Central memory CD8-positive, alpha-beta T cell (primary cell): ENCODE measurements around the gene MCOLN3.

Experiments used
- ATAC-seq: fragments of 150-1000 bp; cut with Tn5 transposase; replicated peaks from 2 replicates; pipeline ENCODE4 v1.10.0; 2022; ENCODE audit warnings: mild to moderate bottlenecking, moderate FRiP score, moderate number of reproducible peaks; ENCODE audit not compliant: poor library complexity, severe bottlenecking; ENCODE audit errors: extremely low read depth
- DNase-seq, 2 donors: peaks; one replicate each; pipeline ENCODE4 v3.0.0; 2021; ENCODE audit warnings: low spot score in 2 of 2
- H3K27ac Mint-ChIP-seq: one replicate; pipeline ENCODE4 v1.8.0; 2022; ENCODE audit warnings: low read depth, mild to moderate bottlenecking, moderate library complexity, mixed read lengths
- H3K27me3 Mint-ChIP-seq: one replicate; pipeline ENCODE4 v1.8.0; 2022; ENCODE audit warnings: mixed read lengths
- H3K36me3 Mint-ChIP-seq: one replicate; pipeline ENCODE4 v1.8.0; 2022; ENCODE audit warnings: mild to moderate bottlenecking, moderate library complexity, mixed read lengths; ENCODE audit not compliant: insufficient read depth
- H3K4me1 Mint-ChIP-seq: one replicate; pipeline ENCODE4 v1.8.0; 2022; ENCODE audit warnings: mixed read lengths
- H3K4me3 Mint-ChIP-seq: one replicate; pipeline ENCODE4 v1.8.0; 2022; ENCODE audit warnings: mild to moderate bottlenecking, moderate library complexity, mixed read lengths
- H3K9me3 Mint-ChIP-seq: one replicate; pipeline ENCODE4 v1.8.0; 2022; ENCODE audit warnings: mixed read lengths

MCOLN3 gene

DNA sequence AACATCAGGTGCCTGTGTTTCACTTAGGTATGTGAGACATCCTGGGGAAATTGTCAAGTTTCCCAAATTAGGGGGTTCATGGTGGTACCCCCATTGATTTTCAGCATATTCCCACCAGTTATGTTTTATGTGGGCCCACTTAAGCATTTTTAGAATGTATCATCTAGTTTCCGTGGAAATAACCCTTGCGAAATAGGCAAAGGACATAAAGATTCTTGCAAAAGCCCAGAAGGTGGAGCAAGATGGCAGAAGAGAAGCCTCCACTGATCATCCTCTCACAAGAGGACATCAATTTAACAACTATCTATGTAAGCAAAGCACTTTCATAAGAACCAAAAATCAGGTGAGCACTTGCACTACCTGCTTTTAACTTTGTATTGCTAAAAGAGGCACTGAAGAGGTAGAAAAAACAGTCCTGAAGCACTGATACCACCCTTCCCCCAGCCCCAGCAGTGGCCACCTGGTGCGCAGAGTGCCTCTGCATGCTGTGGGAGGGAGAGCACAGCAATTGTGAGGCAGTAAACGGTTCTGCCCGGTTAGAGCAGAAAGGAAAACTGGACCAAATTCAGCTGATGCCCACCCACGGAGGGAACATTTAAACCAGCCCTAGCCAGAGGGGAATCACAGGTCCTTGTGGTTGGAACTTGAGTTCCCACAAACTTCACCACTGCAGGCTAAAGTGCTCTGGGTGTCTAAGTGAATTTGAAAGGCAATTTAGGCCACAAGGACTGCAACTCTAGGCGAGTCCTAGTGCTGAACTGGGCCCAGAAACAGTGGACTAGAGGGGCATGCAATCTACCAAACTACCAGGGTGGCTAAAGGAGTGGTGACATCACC lies 74.6 kb downstream of the MCOLN3 start:
- H3K27ac Mint-ChIP-seq, result no peak overlapping the region
- H3K9me3 Mint-ChIP-seq, result no peaks in the 10 kb centered on the region
- ATAC-seq, result peak; percentile 21
- H3K4me1 Mint-ChIP-seq, result peaks cover 78% of the 10 kb centered on the region
- no peaks in the 10 kb centered on the region for H3K27me3 Mint-ChIP-seq
- peaks cover 6% of the 10 kb centered on the region for H3K36me3 Mint-ChIP-seq
- H3K4me3 Mint-ChIP-seq, result no peak overlapping the region
- no peak for DNase-seq

DNA sequence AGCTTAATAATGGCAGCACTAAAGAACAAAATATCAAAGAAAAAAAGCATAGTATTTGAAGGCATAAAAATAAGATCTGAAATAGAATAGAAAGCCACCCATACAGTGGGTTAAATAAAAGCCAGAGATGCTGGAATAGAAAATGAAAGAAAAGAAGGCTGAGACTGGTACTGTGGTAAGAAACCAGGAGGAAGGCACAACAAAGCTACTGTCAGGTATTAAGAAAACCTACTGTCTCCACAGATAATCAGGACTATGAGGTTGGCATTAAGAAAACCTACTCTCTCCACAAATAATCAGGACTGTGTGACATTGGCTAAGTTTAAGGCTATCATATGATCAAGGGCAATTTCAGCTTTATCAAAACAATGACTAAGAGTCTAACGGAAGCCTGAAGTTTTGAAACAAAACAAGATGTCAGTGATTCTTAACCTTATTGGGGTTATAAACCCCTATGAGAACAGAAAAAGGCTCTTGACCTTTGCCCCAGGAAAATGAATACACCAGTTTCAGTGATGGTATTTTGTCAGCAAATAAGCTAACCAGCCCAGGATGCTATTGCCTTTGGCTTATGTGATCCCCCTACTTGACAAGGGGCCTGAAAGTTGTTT lies 75.8 kb downstream of the MCOLN3 start:
- peaks cover 6% of the 10 kb centered on the region for H3K36me3 Mint-ChIP-seq
- ATAC-seq (peak; percentile 40), DNase-seq (no peak)
- no peaks in the 10 kb centered on the region for H3K27me3 Mint-ChIP-seq
- H3K9me3 Mint-ChIP-seq, result no peaks in the 10 kb centered on the region
- peak overlapping the region; percentile 83 for H3K27ac Mint-ChIP-seq
- peak overlapping the region; percentile 54 for H3K4me3 Mint-ChIP-seq
- peaks cover 69% of the 10 kb centered on the region for H3K4me1 Mint-ChIP-seq

DNA sequence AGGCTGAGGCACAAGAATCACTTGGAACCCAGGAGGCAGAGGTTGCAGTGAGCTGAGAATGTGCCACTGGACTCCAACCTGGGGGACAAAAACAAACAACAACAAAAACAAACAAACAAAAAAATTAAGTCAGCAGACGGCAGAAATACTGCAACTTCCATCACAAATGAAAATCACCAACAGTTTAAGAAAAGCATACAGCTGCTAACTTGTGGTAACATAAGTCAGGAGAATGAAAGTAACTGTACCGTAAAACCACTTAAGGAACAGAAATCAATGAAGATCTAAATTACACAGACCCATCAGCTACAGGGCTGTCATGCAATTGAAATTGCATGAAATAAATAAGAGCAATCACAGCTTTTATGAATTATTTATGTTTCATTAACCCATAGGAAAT lies 76.3 kb downstream of the MCOLN3 start:
- Mint-ChIP-seq H3K4me1 (peaks cover 65% of the 10 kb centered on the region), H3K4me3 (peak overlapping the region; percentile 54), H3K9me3 (no peaks in the 10 kb centered on the region), H3K27ac (peak overlapping the region; percentile 83), H3K27me3 (no peaks in the 10 kb centered on the region), H3K36me3 (peaks cover 6% of the 10 kb centered on the region)
- no peak for DNase-seq
- ATAC-seq, result no peak

DNA sequence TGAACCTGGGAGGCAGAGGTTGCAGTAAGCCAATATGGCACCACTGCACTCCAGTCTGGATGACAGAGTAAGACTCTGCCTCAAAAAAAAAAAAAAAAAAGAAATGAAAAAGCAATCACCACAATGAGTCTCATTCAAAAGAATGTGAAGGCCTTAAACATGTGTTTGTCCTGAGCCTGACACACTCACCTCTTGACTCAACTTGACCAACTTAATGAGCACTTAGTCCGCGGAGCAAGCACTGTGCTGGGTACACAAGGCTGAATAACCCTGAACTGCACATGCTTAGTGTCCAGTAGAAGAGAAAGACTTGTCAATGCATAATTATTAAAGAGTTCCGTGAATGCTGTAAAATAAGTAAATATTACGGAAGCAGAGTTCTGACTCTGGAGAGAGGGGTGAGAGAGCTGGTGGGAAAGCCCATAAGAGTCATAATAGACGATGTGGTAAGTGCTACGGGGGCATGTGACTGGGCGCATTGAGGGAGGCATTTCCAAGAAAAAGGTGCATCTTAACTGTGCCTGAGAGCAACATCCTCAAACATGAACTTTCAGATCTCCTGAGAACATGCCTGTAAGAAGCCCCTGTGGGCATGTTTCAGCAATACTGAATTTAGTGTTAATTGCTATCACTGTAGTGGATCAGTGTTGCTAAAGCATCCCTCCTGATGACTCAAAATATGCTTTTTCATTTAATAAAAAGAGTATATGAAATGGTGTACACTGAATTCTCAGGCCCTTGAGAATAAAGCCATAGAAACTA lies 78.6 kb downstream of the MCOLN3 start:
- no peaks in the 10 kb centered on the region for H3K27me3 Mint-ChIP-seq
- ATAC-seq, result peak; percentile 18
- no peak for DNase-seq
- H3K27ac Mint-ChIP-seq, result peak overlapping the region; percentile 70
- H3K4me3 Mint-ChIP-seq, result no peak overlapping the region
- H3K9me3 Mint-ChIP-seq, result no peaks in the 10 kb centered on the region
- peaks cover 48% of the 10 kb centered on the region for H3K4me1 Mint-ChIP-seq
- H3K36me3 Mint-ChIP-seq, result peaks cover 6% of the 10 kb centered on the region

DNA sequence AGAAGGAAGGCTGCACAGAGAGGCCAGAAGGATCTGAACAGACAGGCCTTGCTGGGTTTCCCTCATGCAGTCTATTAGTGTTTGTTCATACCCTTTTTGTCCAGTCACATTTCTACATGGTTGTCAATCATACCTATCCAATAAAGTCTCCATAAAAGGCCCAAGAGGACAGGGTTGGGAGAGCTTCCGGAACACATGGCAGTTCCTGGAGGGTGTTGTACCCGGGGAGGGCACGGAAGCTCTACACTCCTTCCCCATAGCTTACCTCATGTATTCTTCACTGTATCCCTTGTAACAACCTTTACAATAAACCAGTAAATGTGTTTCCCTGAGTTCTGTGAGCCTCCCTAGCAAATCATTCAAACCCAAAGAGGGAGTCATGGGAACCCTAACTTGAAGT lies 79.4 kb downstream of the MCOLN3 start:
- H3K27ac Mint-ChIP-seq, result peak overlapping the region; percentile 77
- H3K4me3 Mint-ChIP-seq, result no peak overlapping the region
- ATAC-seq (no peak), DNase-seq (no peak)
- H3K36me3 Mint-ChIP-seq, result peaks cover 6% of the 10 kb centered on the region
- H3K27me3 Mint-ChIP-seq, result no peaks in the 10 kb centered on the region
- H3K9me3 Mint-ChIP-seq, result no peaks in the 10 kb centered on the region
- peaks cover 40% of the 10 kb centered on the region for H3K4me1 Mint-ChIP-seq

DNA sequence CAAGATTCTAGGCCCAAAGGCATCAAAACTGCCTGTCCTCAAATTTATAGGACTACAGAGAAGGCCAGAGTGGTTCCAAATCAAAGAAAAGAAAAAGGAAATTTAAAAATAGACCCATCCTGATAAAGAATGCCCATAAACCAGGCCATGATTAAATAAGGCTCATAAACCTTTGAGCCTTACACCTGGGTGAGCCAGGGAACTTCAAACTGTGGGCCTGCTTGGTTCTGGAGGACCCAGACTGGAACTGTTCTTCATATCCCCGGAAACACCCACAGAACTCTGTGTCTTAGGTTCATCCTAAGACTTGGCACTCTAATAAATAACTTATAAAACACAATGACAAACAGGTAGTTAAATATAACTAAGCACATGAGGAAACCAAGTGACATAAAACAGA lies 80.2 kb downstream of the MCOLN3 start:
- no peaks in the 10 kb centered on the region for H3K9me3 Mint-ChIP-seq
- ATAC-seq (no peak), DNase-seq (no peak)
- H3K36me3 Mint-ChIP-seq, result peaks cover 6% of the 10 kb centered on the region
- peaks cover 36% of the 10 kb centered on the region for H3K4me1 Mint-ChIP-seq
- no peak overlapping the region for H3K4me3 Mint-ChIP-seq
- no peak overlapping the region for H3K27ac Mint-ChIP-seq
- H3K27me3 Mint-ChIP-seq, result no peaks in the 10 kb centered on the region
